HS-27A (cell line): ENCODE results near the gene CCDC159.
"Not testable (repeated sequence)": the region's sequence is repeated elsewhere in the genome, so short reads cannot be mapped to it uniquely, and the experiment has no call there.

ENCODE experiments used
- DNase-seq: peaks from one replicate; pipeline ENCODE4 v3.0.0-alpha.2; 2012; ENCODE audit warnings: low read depth, missing footprints

Gene CCDC159

GRCh38 chr19:11346104-11346940 is at the start of gene CCDC159, which contains the start of gene TMEM205:
TSS of gene CCDC159 (plus strand) at chr19:11346519. CDS start at chr19:11346607, 88 bp downstream.
TSS of gene TMEM205 (minus strand) at chr19:11346268. CDS start at chr19:11345619, 649 bp downstream.
- peak; percentile 98 for DNase-seq

GRCh38 chr19:11299946-11300810 is 46.1 kb upstream of the CCDC159 start:
- DNase-seq = no peak

GRCh38 chr19:11300811-11301120 is 45.6 kb upstream of the CCDC159 start:
- no peak for DNase-seq

- no peak for DNase-seq
Measured at GRCh38 chr19:11304936-11305335, 41.4 kb upstream of the CCDC159 start.

- no peak for DNase-seq
Measured at GRCh38 chr19:11306337-11306736, 40.0 kb upstream of the CCDC159 start.

- not testable (repeated sequence) for DNase-seq
Measured at GRCh38 chr19:11320278-11320995, 25.9 kb upstream of the CCDC159 start.

- DNase-seq = no peak
Measured at GRCh38 chr19:11321191-11322126, 24.9 kb upstream of the CCDC159 start.

- no peak for DNase-seq
Measured at GRCh38 chr19:11322269-11323024, 23.9 kb upstream of the CCDC159 start.

- DNase-seq = no peak
Measured at GRCh38 chr19:11323601-11324078, 22.7 kb upstream of the CCDC159 start.

- no peak for DNase-seq
Measured at GRCh38 chr19:11324079-11324661, 22.1 kb upstream of the CCDC159 start.

GRCh38 chr19:11324748-11325389 is 21.4 kb upstream of the CCDC159 start:
- DNase-seq = no peak

GRCh38 chr19:11325544-11325943 is 20.8 kb upstream of the CCDC159 start:
- DNase-seq = no peak

GRCh38 chr19:11330127-11330526 is 16.2 kb upstream of the CCDC159 start:
- DNase-seq = no peak

GRCh38 chr19:11331502-11331901 is 14.8 kb upstream of the CCDC159 start:
- DNase-seq = no peak

GRCh38 chr19:11332822-11333221 is 13.5 kb upstream of the CCDC159 start:
- DNase-seq = no peak

- not testable (repeated sequence) for DNase-seq
Measured at GRCh38 chr19:11333838-11334237, 12.5 kb upstream of the CCDC159 start.

- no peak for DNase-seq
Measured at GRCh38 chr19:11335449-11336146, 10.7 kb upstream of the CCDC159 start.

GRCh38 chr19:11337080-11337479 is 9.2 kb upstream of the CCDC159 start:
- no peak for DNase-seq

GRCh38 chr19:11338121-11338520 is 8.2 kb upstream of the CCDC159 start:
- no peak for DNase-seq
